Measurements from ENCODE around the gene CDH22.
A peak's percentile ranks its signal among the peaks of the same experiment; 100 is the strongest.

CDH22 gene

GRCh38 chr20:46346770-46347169, 38.5 kb upstream of the CDH22 start:
- no peak for TF ChIP-seq CTCF (IDR thresholded peaks at IDR 0.05; ENCODE audit: low read depth, low read length)
- Histone ChIP-seq H3K27me3 (ENCODE audit: insufficient read depth, low read depth, severe bottlenecking) (no peaks in the 10 kb centered on the region), H3K4me3 (ENCODE audit: low read depth, low read length) (no peak overlapping the region), H3K27ac (no peak overlapping the region), H3K9me3 (ENCODE audit: severe bottlenecking) (no peaks in the 10 kb centered on the region), H3K36me3 (no peaks in the 10 kb centered on the region; the same call in 1 of the 2 replicates)
- DNase-seq: no peak

- H3K27ac ChIP-seq: no peak overlapping the region
- H3K27me3 ChIP-seq (ENCODE audit: insufficient read depth, low read depth, severe bottlenecking): no peaks in the 10 kb centered on the region
- no peak overlapping the region for H3K4me3 ChIP-seq (ENCODE audit: low read depth, low read length)
- H3K36me3 ChIP-seq: no peaks in the 10 kb centered on the region
- no peak for DNase-seq
- no peak for TF ChIP-seq CTCF (IDR thresholded peaks at IDR 0.05; ENCODE audit: low read depth, low read length)
- H3K9me3 ChIP-seq (ENCODE audit: severe bottlenecking): no peaks in the 10 kb centered on the region
Measured at GRCh38 chr20:46344488-46345162, 36.3 kb upstream of the CDH22 start.

GRCh38 chr20:46343975-46344357, 35.7 kb upstream of the CDH22 start:
- H3K9me3 ChIP-seq (ENCODE audit: severe bottlenecking): no peaks in the 10 kb centered on the region
- H3K36me3 ChIP-seq: no peaks in the 10 kb centered on the region
- no peak for DNase-seq
- no peak for TF ChIP-seq CTCF (IDR thresholded peaks at IDR 0.05; ENCODE audit: low read depth, low read length)
- no peak overlapping the region for H3K4me3 ChIP-seq (ENCODE audit: low read depth, low read length)
- peak overlapping the region; percentile 14; the same call in 1 of the 2 replicates for H3K27ac ChIP-seq
- H3K27me3 ChIP-seq (ENCODE audit: insufficient read depth, low read depth, severe bottlenecking): no peaks in the 10 kb centered on the region

GRCh38 chr20:46343348-46343974, 35.2 kb upstream of the CDH22 start:
- no peaks in the 10 kb centered on the region for H3K36me3 ChIP-seq
- no peaks in the 10 kb centered on the region for H3K27me3 ChIP-seq (ENCODE audit: insufficient read depth, low read depth, severe bottlenecking)
- H3K9me3 ChIP-seq (ENCODE audit: severe bottlenecking): no peaks in the 10 kb centered on the region
- peak overlapping the region; percentile 21 for H3K27ac ChIP-seq
- peak; percentile 59 for DNase-seq
- TF ChIP-seq CTCF (IDR thresholded peaks at IDR 0.05; ENCODE audit: low read depth, low read length): no peak
- no peak overlapping the region for H3K4me3 ChIP-seq (ENCODE audit: low read depth, low read length)

- Histone ChIP-seq H3K36me3 (no peaks in the 10 kb centered on the region), H3K27ac (peak overlapping the region; percentile 21; the same call in 1 of the 2 replicates), H3K9me3 (ENCODE audit: severe bottlenecking) (no peaks in the 10 kb centered on the region), H3K4me3 (ENCODE audit: low read depth, low read length) (no peak overlapping the region), H3K27me3 (ENCODE audit: insufficient read depth, low read depth, severe bottlenecking) (no peaks in the 10 kb centered on the region)
- TF ChIP-seq CTCF (IDR thresholded peaks at IDR 0.05; ENCODE audit: low read depth, low read length): no peak
- DNase-seq: no peak
Measured at GRCh38 chr20:46342451-46343347, 34.4 kb upstream of the CDH22 start.

Measured in WERI-Rb-1 (cell line).